ENCODE results near the gene CIPC.

The CIPC gene

DNA sequence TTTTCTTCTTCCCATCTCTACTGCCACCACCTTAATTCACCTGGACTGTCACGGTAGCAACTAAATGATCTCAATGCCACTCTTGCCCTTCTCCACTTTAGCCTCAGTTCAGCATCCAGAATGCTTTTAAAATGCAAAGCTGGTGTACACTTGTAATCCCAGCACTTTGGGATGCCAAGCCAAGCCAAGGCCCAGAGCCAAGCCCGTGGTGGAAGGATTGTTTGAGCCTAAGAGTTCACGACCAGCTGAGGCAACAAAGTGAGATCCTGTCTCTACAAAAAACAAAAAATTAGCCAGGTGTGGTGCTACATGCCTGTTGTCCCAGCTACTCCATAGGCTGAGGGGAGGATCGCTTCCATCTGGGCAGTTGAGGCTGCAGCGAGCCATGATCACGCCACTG, 5.9 kb downstream of the CIPC start:
- no peak for DNase-seq

DNA sequence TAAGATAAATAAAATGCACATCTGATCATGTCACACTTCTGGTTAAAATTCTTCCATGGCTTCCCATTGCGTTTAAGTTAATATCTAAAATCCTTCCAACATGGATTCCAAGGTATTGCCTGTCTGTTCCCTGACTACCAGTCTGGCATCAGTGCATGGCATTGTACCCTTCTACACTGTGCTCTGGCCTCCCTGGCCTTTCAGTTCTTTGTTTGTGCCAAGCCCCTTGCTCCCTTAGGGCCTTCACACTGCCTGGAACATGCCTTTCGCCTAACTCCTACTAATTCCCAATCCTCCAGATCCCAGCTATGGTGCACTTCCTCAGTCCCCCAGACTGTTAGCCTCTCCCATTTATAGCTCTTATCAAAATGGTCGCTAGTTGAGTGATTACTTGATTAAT, 6.3 kb downstream of the CIPC start:
- DNase-seq: no peak

- no peak for DNase-seq
Observed at GRCh38 chr14:77105145-77105939, 7.3 kb downstream of the CIPC start.

DNA sequence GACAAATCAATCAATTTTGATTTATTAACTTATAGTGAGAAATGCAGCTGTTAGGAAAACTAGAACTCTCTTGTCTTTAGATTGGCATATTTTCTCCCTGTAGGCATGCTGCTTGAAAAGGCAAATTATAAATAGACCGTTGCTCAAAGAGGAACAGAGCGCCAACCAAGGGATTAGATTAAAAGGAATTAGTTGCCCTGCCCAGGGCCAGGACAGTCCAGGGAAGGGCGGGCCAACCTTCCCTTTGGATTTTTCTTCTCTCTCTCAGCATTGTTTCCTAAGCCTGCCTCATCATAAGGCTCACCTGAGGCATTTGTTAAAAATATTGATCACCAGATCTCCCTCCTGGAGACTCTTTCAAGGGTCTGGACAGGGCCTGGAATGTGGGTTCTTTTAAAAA, 8.6 kb downstream of the CIPC start:
- DNase-seq: no peak

DNA sequence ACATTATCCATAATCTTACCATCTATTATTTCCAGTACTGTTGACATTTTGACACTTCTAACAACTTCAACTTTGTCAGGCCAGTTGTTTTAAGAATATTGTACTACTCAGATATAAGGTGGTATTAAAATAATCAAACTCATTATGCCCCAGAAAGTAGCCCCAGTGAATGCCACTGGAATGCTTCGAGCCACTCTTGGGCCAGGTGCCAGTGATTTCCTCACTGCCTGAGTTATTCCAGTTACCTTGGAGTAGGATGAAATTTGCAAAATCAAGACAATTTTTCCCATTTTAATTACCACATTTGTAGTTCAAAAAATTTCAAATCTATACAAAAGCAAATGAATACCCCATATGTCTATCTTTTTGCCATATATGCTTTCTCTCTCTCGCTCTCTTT, 9.2 kb downstream of the CIPC start:
- no peak for DNase-seq

GRCh38 chr14:77108753-77109152, 10.7 kb downstream of the CIPC start:
- no peak for DNase-seq

DNA sequence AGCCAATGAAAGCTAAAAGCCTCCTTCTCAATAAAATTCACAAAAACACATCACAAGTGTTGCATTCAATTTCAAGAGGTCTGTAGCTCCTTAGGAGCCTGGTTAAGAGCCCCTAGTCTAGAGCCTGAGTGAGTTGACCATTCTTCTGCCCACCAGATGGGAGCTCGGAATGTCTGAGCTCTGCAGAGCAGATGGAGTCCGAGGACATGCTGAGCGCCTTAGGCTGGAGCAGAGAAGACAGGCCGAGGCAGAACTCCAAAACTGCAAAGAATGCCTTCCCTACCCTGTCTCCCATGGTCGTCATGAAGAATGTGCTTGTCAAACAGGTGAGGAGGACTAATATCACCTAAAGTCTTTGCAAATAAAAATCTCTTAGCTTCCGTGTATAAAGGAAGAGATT, 11.6 kb downstream of the CIPC start:
- no peak for DNase-seq

DNA sequence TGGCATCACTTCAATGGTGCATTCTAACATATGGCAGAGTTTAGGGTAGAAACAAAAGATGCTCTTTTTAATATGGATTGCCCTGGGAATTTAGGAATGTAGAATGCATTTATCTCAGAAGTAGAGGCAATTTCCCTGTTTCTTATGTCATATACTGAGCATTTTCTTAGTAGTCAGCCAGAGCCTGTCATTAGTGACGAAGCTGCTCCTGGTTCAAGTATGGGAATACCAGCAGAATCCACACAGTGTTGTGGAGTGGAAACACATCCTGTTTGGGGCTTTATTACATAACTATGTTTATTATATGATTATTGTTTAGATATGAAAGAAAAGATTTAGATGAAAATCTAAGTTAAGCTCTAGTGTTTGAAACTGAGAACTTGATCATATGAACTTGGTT, 12.2 kb downstream of the CIPC start:
- no peak for DNase-seq

DNA sequence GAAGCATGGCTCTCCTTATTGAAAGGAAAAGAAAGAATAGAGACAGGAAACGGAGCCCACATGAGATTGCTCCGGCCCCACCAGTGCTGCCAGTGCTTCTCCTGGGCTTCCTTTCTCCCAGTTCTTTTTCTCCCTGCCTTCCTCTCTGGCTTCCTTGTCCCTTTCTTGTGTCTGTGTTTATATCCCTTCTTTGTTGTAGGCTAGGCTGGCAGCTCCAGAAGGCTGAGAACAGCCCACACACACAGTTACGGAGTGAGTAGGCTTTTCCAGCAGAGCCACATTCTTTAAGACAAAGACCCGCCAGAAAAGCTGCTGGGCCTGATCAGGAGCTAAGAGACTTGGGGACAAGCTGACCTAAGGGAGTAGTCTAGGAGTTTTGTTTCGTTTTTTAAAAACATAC, 13.0 kb downstream of the CIPC start:
- no peak for DNase-seq

DNA sequence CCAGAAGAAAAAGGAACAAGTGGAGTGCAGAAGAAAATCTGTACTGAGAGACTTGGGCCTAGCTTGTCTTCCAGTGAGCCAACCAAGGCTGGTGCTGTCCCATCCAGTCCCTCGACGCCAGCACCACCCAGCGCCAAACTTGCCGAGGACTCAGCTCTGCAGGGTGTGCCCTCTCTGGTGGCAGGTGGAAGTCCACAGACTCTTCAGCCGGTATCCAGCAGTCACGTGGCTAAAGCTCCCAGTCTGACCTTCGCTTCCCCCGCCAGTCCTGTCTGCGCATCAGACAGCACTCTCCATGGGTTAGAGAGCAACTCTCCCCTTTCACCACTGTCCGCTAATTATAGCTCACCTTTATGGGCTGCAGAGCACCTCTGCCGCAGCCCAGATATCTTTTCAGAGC, 15.6 kb downstream of the CIPC start:
- DNase-seq: no peak

DNA sequence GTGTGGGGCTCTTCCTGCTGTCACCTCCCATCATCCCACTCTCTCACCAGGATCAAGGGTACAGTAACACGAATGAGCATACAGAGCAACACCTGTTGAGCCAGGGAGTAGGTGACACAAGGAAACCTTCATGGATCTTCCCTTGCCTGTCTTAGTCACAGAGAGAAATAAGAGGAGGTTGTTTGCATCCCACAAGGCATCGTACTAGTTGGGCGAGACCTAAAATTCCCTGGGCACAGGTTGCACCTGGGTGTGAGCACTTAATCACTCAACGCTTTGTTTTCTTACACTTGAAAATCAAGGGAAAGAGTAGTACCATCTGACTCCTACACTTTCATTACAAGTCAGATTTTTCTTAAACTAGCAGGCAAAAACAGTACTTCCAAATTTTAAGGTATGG, 16.6 kb downstream of the CIPC start:
- no peak for DNase-seq

DNA sequence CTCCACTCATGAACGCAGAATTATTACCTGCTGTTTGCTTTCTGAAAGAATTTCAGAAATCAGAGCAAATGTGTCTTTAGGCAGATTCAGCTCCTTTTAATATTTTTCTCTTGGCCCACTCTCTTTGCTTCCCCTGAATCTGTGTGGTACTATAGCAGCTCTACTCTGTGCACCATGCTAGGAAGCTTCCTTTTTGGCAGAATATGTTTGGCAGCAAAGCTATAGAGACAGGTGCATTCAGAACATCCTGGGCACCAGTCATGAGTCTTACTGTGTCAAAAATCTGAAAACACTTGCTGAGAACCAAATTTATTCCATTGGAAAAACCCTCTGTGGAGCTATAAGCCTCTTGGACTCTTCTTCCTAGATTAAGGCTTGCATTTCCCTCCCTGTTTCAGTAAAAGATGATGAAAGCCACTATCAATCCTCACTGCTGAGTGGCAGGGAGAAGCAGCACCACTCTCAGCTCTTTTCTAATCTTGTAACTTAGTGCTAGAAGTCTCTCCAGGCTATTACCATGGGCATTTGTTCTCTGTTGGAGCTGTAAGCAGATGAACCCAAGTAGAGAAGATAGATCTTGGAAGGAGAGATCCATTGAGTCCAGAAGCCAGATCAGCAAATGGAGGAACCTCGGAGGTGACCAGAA, 18.2 kb downstream of the CIPC start:
- peak; percentile 7 for DNase-seq

- no peak for DNase-seq
Observed at GRCh38 chr14:77119851-77120250, 21.8 kb downstream of the CIPC start.

DNA sequence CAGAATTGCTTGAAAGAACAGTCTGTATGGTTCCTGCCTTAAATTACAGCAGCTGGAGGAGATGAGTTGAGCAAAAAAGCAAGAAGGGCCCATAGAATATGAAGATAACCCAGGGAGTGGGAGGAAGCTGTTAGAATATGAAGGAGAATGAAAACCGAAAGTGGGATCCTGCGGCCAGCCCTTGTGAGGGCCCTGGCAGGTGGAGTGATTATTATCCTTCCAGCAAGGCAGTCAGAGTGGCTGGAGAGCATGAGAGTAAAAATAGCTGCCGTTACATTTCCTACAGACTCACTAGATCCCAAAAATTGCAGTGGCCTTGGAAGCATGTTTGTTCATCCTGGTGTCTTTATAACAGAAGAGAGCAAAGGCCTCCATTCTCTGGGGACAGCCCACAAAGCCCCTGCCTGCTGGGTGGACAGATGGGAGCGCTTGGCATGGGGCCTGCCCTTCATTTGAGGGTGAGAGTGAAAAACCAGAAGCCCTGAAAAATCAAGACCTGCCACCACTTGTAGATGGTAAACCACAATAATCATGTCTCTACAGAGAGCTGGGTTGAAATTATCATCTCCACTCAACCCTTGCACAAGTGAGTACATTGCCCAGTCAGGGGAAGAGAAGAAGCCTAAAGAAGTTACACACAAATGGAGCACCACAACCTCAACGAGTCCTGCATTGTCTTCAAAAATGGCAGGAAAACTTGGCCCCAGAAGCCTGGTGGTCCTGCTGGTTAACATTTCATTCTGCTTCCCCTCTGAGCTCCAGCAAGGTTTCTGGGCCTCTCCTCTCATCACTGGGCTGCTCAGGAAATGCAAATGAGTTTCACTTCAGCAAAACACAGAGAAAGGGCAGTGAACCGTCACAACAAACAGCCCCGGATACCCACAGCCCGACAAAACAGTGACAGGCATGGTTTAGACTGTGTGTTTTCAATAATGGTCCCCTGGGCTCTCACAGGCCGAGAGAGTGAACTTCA, 23.0 kb downstream of the CIPC start:
- peak; percentile 88 for DNase-seq

DNA sequence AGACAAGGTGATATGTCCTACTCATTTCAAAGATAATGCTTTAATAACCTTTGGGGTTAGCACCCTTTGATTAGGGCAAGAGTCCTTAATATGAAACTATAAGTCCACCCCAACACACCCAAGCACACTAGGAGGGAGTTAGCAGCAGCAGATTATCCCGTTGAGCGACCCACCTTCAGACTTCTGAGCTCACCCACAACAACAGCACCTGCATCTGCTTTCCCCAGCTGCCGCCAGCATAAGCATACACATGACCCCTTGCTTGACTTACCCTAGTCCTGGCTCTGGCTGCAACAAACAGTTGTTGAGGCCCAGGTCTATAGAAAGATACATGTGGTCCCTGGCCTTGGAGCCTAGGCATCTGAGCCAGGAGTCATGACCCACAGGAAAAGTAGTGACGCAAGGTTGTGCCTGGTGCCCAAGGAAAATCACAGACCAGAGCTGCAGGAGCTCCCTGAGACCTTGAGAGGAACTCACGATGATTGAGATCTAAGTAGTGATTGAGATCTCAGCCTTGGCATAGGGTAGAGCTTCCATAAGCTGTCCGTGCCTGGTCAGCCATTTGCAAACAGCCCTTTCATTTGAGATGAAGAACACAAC, 24.6 kb downstream of the CIPC start:
- DNase-seq: no peak

DNA sequence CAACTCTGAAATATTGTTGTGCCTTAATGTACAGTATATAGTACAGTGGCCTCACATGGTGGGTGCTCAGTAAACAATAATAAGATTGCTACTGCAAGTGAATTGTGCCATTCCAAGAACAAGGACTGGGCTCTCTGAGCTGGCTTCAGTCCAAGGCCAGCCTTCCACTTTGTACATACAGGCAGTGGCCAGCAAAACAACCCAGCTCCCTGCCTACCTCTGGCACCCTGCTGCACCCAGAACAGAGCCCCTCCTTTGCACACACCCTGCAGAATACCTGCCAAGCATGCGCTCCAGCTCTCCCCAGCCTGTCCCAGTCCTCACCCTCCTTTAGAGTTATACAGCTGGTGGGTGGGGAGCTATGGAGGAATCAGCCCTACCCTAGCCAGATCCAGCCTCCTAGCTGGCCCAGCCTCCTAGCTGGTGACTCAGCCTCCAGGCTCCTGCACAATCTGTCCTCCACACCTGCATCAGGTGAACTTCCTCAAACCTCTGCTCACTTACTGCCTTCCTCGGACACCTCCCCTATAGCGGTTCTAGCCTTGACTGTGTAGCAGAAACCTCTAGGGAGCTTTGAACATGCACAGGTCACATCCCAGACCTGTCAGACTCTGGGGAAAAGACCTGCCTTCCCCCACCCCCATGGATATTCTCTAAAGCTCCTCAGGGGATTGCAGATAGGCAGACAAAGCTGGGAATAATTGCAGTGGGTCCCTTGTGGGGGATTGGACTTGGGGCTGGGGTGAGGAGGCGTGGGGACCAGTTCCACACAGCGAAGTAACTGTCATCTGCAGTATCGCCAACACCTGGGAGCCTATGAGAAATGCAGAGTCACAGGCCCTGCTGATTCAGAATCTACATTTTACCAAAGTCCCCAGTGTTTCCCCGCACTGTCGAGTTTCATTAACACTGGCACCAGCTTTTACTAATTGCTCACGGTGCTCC, 25.6 kb downstream of the CIPC start:
- DNase-seq: peak; percentile 7

DNA sequence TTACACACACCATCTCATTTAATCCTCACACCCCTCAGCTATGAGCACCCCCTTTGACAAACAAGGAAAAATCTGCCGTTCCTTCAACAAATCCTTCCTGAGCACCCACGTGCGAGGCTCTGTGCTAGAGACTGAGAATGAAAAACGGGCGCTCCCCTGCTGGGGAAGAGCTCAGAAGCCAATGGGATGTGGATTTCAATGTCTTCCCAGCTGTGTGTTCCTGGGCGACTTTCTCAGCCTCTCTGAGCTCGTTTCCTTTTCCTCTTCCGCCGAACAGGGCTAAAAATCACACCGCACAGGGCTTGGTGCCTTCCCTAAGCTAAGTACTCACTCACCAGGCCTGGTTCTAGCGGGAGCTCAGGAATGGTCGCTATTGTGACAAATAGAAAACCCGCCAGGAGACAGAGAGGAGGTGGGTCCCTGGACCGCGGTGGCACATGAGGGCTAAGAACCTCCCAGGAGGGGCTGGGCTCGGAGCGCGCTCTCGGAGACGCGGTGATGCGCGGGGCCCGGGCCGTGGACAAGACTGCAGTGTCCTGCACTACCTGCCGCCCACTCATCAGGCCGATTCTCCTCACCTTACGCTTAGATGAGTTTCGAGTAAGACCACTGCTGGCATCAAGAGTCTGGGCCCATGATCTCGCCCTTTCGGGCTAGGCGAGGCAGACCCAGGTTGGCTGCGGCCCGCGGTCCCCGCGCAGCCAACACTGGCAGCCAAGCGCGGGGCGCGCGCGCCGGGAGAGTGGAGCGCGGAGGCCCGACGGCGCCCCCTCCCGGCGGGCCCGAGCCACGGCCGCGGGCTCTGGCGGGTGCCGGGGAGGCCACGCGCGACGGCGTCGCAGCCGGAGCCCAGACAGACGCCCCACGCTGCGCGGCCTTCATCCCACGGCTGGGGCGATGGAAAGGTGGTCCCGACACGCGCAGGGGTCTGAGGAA, 26.6 kb downstream of the CIPC start:
- DNase-seq: peak; percentile 59

- no peak for DNase-seq
Observed at GRCh38 chr14:77125281-77125801, 27.3 kb downstream of the CIPC start.

DNA sequence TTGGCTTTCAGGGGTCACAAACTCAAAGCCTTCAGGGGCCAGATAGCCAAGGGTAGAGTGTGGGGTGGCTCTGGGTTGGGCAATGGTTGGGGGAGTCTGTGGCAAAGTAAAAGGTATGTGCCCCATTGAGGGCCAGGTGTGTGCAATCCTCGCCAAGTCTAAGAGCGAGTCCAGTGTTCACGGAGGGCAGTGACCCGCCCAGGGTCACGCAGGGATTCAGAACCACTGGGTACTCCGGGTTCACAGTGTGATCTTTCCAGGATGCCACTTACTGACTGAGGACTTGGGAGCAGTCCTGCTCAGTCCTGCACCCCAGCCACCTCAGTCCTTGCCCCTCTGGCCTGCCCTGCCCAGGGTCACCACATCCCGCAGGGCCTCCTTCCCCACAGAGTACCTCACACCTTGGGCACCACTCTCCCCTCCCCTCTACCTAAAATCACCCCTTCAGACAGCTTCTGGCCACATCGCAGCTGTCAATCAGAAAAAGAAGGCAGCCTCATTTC, 27.8 kb downstream of the CIPC start:
- no peak for DNase-seq

GRCh38 chr14:77126461-77126990, 28.5 kb downstream of the CIPC start:
- DNase-seq: no peak

All from OCI-M1 (cell line).